Hepatocyte (in vitro differentiated cells): ENCODE results near the gene NT5C2.

Experiments used
- CTCF ChIP-seq: fragments of 200-600 bp; sonication (generic); IDR thresholded peaks from 2 replicates; pipeline ENCODE4 v1.5.1; 2016; ENCODE audit warnings: antibody characterized with exemption, mild to moderate bottlenecking; ENCODE audit not compliant: poor library complexity
- EZH2 ChIP-seq: fragments of 200-600 bp; sonication (generic); IDR thresholded peaks from 2 replicates; pipeline ENCODE4 v1.6.1; 2016; ENCODE audit warnings: antibody characterized with exemption, mild to moderate bottlenecking, borderline replicate concordance

GRCh38 chr10:103080891-103081581, 112.0 kb downstream of the NT5C2 start:
- no peak for TF ChIP-seq EZH2
- TF ChIP-seq CTCF = no peak
